GM21367 (cell line): ENCODE measurements around the gene MGST1.
"Not testable (repeated sequence)": the region's sequence is repeated elsewhere in the genome, so short reads cannot be mapped to it uniquely, and the experiment has no call there.

Source experiments
- ATAC-seq: cut with Tn5 transposase; IDR thresholded peaks from one replicate; pipeline ENCODE4 v1.9.1; 2021; ENCODE audit not compliant: unreplicated experiment

MGST1 gene

GRCh38 chr12:16350682-16351081 lies 3.2 kb downstream of the MGST1 start:
- ATAC-seq = no peak

DNA sequence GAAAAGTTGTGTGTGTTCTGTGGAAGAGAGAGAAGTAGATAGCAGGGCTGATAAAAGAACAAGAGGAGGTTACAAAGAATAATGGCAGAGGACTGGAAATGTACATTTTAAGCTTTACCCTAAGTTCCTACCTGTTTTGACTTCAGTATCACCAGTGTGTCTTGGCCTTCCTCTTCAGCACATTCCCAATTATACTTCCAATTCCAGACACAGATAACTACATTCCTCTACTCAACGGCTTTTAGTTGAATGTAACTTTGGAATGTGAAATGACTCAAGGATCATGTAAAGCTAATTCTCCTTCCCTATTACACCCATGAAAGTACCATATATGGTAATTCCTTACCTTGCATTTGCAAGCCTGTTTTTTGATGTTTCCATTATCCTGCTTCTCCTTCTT lies 5.0 kb downstream of the MGST1 start:
- no peak for ATAC-seq

DNA sequence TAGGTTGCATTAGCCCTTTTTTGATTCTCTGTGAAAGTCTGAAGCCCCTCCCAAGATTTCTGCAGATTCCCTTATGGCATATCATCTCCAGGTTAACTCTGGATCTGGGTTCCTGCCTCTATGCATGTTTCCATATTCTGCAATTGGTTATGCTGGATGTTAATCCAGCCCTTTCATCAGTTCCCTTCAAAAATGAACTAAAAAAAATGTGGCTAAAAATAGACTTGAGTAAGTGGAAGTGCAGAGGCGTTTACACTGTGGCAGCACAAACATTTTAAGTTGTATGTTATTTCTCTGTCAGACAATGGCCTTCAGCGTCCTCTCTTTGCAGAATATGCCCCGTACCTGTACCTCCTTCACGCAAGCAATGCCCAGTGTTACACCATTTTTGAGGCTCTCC lies 11.4 kb downstream of the MGST1 start:
- no peak for ATAC-seq

DNA sequence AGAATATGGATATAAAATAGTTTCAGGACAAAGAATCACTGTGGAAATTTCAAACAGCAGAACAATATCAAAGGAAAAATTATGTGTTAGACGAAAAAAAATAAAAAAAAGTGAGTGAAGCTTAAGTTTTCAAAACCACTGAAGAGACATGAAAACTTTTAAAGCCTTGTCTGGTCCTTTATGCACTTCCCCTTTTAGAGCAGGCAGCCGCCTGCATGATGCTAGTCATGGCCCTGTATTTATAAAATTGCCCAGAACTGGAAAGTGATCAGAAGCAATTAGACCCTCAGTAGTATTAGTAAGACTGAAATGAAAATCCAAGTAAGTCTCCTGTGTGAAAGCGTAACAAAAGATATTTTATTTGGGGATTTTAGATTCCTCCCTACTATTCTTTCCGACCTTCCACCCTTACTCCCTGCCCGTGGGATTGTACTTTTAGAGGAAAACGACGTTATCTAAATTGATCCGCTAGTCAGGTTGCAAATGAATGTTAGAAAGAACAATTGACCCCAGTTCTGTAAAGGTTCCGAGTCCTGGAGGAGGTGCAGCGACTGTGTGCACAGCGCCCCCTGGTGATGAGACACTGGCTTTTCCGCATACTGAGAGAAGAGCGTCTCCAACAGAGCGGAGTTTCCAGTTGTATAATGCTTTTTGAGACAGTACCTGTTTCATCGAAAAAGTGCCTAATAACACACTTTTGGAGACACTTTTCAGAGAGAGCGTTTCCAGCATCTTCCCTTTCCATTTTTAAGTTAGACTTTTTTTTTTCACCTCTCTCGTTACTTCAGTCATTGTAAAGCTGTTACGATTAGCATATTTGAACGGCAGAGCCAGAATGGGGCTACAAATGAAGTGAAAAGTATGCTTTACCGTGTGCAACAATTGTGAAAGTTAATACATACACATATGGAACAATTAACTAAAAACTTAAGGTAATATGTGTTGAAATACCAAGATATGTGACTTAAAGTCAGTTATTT lies 12.4 kb downstream of the MGST1 start:
- ATAC-seq = no peak

DNA sequence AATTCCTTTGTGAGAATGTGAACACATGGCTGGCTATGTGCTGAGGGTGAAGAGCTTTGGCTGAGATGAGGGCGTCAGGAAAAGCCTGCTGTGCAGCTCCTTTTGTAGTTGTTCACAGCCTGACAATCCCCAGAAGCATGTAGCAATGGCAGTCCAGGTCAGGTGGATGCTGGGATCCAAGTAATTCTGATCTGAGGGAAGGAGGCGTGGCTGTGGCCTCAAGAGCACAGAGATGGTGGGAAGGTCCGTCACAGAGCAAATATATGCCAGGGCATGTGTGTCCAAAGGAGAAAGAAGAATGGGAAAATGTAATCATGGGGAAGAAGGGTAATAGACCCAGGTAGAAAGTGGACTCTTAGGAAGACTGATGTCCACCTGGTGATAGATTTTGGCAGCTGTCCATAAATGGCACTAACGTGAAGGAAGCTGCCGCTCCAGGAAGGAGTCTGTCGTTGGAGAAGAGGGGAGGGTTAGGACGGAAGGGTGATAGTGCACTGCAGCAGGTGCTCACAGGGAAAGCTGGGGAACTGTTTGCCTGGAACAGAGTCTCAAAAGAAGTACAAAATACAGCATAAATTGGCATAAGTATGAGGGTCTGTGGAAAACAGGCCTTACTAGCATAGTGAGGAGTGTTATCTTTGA lies 13.8 kb downstream of the MGST1 start:
- no peak for ATAC-seq

- ATAC-seq = no peak
Observed at GRCh38 chr12:16362550-16362949, 15.1 kb downstream of the MGST1 start.

GRCh38 chr12:16369156-16369555 lies 21.7 kb downstream of the MGST1 start:
- ATAC-seq = no peak

DNA sequence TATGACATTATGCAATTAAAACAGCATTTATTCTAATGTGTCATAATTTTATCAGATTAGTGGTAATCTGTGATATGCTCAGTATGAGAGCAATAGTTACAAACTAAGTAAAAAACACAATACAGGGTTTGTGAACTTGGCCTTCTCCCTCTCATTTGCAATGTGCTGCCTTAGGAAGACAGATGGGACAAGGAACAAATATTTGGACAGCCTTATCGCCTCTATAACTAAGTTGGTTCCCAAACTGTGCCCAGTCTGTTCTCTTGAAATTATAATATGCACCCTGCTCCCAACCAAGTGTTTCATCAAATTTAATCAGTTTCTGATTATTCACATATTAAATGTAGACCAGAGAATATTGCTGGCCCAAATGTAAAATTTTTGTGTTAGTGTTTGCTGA lies 22.7 kb downstream of the MGST1 start:
- ATAC-seq = no peak

GRCh38 chr12:16382652-16383312 lies 35.3 kb downstream of the MGST1 start:
- not testable (repeated sequence) for ATAC-seq

DNA sequence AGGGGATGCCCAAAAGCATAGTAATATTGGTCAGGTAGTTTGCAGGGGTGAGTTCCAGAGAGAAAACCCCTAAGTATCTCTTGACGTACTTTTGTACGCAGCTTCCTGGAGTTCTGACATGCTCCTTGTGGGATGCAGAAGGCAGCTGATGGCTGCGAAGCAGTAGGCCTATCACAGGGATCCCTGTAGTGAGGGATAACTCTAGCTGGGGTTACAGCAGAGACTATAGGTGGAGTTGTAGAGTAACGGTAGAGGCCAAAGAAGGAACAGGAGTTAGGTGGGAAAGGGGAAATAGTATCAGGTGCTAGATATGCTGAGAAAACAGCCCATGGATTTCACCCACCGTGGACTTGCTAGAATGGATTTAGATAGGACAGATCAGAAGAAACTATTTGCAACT lies 37.3 kb downstream of the MGST1 start:
- ATAC-seq = no peak

DNA sequence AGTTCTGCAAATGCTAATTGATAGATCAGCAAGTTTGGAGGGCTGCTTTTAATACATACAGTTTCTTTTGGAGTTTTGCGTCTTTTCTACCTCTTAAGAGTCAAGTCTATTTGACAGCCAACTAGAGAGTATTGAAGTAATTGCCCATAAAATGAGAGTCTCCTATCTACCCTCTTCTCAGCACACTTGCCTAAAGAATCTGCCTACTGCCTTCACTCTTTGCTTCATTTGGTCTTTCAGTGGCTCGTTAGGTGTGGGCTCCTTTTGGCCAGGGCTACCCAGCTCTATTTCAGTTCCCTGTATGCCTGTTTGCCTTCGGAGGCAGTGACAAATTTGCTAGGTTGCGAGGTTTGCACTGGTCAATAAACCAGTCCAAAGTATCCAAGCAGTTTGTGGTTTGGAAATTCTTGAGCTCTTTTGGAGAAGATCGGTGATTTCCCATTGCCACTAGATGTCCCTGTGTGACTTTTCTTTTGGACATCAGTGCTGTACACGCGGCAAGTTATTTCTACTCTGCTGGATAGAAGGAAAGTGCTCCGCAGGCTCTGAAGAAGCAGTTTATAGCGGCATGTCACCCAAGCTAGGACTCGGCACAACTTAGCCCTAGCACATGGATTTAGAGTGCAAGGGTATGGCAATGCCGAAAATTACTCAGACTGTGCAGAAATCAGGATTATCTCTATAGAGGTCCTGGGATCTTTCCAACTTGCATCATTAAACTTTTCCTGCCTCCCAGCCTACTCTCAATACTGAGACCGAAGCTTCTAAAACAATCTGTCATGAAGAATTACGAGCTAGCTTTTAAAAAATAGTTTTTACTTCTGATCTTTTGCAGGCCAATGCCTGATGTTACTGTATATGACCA lies 38.6 kb downstream of the MGST1 start:
- no peak for ATAC-seq

DNA sequence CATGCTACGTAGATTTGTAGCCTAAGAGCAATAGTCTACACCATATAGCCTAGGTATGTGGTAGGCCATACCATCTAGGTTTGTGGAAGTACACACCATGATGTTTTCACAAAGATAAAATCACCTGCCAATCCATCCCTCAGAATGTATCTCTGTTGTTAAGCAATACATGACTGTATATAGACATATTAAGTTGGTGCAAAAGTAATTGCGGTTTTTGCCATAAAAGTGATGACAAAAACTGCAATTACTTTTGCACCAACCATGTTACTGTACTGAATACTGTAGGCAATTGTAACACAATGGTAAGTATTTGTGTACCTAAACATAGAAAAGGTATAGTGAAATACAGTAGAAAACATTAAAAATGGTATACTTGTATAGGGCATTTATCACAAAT lies 40.5 kb downstream of the MGST1 start:
- no peak for ATAC-seq

DNA sequence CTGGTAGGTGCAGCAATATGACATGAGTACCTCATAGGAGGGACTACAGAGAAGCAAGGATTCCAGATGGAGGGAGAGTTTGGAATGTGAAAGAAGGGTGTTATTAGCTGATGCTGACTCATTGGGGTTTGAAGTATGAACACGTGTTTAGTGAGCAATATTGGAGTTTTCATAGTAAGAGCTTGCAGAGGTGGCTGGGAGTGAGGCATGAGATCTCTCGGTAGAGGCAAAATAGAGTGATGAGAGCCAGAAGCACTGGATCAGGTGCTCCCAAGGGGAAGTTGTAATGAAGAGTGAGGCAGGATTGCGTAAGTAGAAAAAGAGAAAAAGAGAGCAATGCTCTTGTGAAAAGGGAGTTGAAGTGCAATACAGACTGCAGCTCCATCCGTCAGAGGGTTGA lies 42.1 kb downstream of the MGST1 start:
- no peak for ATAC-seq

- ATAC-seq = no peak
Observed at GRCh38 chr12:16392846-16393535, 45.5 kb downstream of the MGST1 start.

- no peak for ATAC-seq
Observed at GRCh38 chr12:16399101-16399500, 51.7 kb downstream of the MGST1 start.

GRCh38 chr12:16401835-16402234 lies 54.4 kb downstream of the MGST1 start:
- ATAC-seq = not testable (repeated sequence)

DNA sequence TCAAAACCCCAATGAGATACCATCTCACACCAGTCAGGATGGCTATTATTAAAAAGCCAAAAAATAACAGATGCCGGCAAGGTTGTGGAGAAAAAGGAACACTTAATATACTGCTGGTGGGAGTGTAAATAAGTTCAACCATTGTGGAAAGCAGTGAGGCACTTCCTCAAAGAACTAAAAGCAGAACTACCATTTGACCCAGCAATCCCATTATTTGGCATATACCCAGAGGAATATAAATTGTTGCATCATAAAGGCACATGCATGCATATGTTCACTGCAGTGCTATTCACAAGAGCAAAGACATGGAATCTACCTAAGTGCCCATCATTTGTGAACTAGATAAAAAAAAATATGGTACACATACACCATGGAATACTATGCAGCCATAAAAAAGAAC lies 59.9 kb downstream of the MGST1 start:
- no peak for ATAC-seq
